ENCODE results near the gene BICDL2.

The BICDL2 gene

DNA sequence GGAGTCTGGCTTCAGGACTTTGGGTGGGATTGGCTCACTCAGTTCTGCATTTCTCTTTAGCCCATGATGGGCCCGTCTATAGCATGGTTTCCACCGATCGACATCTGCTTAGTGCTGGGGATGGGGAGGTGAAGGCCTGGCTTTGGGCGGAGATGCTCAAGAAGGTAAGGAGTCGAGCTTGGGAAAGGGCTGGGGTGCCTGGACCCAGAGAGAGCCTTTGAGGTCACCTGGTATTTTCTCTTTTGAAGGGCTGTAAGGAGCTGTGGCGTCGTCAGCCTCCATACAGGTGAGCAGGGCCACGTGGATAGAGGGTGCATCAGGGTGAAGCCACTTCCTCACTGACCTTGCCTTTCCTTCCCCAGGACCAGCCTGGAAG lies 10.8 kb downstream of the BICDL2 start:
- H3K4me3 ChIP-seq (ENCODE audit: low read depth, low read length), result no peak overlapping the region

DNA sequence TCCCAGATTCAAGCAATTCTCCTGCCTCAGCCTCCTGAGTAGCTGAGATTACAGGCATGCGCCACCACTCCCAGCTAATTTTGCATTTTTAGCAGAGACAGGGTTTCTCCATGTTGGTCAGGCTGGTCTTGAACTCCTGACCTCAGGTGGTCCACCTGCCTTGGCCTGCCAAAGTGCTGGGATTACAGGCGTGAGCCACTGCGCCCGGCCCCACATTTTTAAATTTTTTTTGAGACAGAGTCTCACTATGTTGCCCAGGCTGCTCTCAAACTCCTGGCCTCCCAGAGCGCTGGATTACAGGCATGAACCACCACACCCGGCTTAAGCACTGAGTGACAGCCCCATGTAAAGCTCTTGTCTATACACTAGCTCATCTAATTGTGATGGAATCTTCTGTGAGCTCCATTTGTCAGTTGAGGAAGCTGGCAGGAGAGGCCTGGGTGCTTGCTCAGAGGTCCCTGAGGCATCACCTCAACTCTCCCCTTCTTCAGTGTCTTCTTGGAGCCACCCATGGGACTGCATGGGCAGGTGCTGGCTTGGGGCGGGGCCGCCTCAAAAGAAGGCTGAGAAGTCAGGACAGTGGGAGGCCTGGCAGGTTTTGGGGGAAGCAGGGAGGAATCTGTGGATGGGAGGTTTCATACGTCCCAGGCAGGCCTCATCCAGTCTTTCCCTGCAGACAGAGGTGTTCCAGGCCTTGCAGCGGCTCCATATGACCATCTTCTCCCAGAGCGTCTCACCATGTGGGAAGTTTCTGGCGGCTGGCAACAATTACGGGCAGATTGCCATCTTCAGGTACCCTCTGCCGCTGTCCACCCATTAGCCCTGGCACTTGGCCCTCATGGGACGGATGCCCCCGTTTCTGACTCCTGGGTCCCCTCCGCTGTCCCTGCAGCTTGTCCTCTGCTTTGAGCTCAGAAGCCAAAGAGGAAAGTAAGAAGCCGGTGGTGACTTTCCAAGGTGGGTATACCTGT lies 11.4 kb downstream of the BICDL2 start:
- H3K4me3 ChIP-seq (ENCODE audit: low read depth, low read length), result no peak overlapping the region

DNA sequence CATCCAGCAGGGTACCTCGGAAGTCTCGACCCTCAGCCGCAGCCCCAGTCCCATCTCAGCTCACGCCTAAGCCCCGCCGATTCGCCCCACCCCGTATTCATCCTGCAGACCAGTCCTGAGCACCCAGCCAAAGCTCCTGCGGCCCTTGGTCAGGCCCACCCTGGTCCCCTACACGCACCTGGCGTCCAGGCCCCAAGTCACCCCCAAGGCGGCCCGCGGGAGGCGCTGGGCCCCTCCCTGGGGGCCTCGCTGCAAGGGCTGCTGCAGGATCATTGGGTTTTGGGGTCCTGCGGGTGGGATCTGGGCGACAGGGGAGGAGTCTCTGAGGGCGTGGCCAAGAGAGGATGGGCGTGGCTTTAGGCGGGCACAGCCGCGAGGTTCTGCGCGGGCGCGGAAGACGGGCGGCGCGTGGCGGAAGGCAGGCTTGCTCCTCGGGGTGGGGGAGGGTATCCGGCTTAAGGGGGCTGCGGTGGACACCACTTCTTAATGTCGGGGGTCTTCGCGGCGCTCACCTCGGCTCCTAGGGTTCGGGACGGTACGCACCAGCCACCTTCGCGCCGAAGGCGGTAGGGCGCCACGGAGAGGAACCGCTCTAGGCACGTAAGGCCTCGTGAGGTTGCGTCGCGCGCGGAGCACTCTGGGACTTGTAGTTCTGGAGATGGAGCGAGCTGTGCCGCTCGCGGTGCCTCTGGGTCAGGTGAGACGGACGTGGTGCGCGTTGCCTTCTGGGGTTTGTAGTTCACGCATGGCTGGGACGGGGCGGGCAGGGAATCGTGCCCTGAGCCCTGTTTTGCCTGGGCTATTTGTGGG lies 12.9 kb downstream of the BICDL2 start, which contains the start of the genes HCFC1R1 and THOC6:
Gene HCFC1R1, minus strand, starts transcription at position 274 of the 810 bp plus-strand sequence. Its CDS starts 1 bp downstream, at position 273.
Gene THOC6, plus strand, starts transcription at position 367 of the 810 bp plus-strand sequence. Its CDS starts 292 bp downstream, at position 659.
- peak within 1 kb of the TSS; percentile 85 for H3K4me3 ChIP-seq (ENCODE audit: low read depth, low read length)

DNA sequence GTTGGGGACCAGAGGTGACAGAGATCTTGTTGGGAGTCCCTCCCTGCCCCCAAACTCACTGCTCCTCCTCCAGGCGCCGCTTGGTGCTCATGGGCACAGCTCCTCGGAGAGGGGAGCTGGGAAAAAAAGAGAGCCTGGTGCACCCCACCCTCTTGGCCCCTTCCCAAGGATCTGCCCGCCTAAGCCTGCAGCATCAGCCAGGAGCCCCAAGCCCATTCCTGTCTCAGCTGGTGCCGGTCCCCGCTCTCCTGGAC lies 13.4 kb downstream of the BICDL2 start:
- peak overlapping the region; percentile 85 for H3K4me3 ChIP-seq (ENCODE audit: low read depth, low read length)

DNA sequence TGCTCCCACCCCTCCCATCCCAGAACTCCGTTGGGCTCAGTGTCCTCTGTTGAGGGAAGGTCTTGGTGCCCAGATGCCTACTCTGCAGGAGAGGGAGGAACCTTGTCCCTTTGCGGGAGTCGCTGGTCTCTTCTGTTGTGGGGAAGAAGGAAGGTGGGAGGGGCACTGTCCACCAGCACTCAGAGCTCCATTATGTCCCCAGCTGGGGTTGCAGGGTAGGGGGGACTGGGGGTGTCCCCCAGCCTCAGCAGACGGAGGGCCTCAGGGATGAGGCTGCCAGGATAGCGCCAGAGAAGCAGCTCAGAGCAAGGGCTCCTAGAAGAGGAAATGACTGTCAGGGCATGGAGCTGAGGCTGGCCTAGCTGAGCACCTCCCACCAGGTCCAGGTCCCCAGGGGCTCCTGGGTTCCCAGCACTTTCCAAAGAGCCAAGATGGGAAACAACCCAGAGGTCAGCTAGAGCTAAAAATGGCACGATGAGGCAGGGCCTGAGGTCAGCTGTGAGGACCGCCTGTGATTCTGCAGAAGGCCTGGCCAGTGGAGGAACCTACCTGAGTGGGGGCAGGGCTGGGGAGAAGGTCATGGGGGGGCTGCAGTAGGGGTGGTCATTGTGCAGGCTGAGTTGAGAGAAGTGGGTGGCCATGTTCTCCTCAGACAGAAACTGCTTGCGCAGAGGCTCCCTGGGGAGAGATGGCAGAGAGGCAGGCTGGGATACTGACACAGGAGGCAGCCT lies 13.9 kb downstream of the BICDL2 start:
- peak overlapping the region; percentile 85 for H3K4me3 ChIP-seq (ENCODE audit: low read depth, low read length)

DNA sequence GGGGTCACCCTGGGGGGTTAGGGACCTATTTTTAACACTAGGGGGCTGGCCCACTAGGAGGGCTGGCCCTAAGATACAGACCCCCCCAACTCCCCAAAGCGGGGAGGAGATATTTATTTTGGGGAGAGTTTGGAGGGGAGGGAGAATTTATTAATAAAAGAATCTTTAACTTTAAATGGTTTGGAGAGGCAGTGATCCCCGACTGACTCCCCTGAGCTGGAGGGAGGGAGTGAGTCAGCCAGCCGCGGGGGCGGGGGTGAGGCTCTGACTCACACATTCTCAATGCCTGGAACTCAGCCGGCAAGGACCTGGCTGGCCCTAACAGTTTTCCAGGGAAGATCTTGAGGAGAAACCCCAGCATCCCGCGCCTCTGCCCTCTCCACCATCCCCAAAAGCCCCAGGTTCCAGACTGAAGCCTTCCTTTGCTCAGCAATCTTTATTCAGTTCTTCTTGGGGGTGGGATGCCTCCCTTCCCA lies 14.5 kb downstream of the BICDL2 start:
- H3K4me3 ChIP-seq (ENCODE audit: low read depth, low read length), result peak overlapping the region; percentile 85

DNA sequence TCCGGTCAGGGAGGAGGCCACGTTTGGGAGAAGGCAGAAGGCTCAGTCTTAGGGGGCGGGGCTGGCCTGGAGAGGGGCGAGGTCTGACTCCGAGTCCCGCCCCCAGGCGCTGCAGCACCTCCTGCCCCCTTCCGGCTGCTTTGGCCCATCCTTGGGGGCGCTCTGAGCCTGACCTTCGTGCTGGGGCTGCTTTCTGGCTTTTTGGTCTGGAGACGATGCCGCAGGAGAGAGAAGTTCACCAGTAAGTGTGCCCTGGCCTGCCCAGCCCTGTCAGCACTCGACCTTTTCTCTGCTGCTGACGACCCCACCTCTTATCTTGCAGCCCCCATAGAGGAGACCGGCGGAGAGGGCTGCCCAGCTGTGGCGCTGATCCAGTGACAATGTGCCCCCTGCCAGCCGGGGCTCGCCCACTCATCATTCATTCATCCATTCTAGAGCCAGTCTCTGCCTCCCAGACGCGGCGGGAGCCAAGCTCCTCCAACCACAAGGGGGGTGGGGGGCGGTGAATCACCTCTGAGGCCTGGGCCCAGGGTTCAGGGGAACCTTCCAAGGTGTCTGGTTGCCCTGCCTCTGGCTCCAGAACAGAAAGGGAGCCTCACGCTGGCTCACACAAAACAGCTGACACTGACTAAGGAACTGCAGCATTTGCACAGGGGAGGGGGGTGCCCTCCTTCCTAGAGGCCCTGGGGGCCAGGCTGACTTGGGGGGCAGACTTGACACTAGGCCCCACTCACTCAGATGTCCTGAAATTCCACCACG lies 15.1 kb downstream of the BICDL2 start:
- H3K4me3 ChIP-seq (ENCODE audit: low read depth, low read length), result peak overlapping the region; percentile 85

DNA sequence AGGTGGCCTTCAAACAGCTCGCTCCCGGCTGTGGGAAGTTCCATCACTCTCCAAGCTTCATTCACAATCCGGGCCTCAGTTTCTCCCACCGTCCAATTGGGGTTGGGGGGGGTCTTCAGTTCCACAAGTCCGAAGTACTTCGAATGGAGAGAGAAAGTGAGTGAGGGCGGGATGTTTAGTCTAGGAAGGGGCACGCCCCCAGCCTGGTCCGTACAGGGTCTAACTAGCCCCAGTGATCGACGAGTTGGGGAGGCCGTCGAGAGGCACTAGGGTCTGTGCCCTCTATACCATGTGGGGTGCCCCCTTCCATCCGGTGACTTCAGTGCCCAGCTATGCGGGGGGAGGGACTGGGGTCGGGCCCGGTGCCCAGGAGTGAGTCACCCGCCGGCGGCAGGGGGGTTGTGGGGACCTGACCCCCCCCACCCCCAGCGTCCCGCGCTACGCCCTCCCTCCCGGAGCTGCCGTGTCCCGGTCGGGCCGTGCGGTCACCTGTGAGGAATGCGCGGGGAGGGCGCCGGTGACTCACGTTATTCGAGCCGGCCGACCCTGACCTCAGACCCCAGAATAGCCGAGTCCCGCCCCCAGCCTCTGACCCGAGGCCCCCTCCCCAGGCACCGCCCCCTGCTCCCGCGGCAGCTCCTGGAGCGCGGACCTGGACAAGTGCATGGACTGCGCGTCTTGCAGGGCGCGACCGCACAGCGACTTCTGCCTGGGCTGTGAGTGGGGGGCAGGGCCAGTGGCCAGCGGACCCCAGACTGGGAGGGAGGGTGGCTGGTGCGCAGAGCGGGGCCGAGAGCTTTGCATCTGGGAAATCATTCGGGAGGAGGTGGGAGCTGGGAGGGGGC lies 15.9 kb downstream of the BICDL2 start:
- peak overlapping the region; percentile 85 for H3K4me3 ChIP-seq (ENCODE audit: low read depth, low read length)

DNA sequence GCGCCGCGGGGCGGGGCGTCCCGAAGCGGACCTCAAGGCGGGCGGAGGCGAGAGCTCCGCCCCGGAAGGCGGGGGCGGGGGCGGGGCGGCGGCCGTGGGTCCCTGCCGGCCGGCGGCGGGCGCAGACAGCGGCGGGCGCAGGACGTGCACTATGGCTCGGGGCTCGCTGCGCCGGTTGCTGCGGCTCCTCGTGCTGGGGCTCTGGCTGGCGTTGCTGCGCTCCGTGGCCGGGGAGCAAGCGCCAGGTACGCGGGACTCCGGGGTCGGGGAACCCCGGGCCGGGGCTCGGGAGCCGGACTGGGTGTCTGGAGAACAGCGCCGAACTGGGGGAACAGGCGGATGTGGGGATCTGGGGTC lies 16.5 kb downstream of the BICDL2 start, which contains the start of gene TNFRSF12A:
Gene TNFRSF12A, plus strand, starts transcription at position 122 of the 357 bp plus-strand sequence. Its CDS starts 30 bp downstream, at position 152.
- peak within 1 kb of the TSS; percentile 85 for H3K4me3 ChIP-seq (ENCODE audit: low read depth, low read length)

DNA sequence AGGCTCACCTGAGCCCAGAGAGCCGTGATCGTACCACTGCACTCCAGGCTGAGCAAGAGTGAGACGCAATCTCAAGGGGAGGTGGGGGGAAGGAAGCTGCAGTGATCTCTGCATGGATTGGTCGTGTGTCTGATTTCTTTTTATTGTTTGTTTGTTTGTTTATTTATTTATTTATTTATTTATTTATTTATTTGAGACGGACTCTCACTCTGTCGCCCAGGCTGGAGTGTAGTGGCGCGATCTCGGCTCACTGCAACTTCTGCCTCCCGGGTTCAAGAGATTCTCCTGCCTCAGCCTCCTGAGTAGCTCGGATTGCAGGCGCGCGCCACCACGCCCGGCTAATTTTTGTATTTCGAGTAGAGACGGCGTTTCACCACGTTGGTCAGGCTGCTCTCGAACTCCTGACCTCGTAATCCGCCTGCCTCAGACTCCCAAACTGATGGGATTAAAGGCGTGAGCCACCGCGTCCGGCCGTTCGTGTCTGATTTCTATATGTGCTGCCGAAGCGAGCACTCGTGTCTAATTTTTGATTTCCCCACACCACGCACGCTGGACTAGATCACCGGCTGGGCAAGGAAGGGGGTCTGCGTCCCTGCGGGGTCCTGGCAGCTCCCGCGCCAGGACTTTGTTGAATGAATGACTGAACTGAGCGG lies 17.0 kb downstream of the BICDL2 start:
- H3K4me3 ChIP-seq (ENCODE audit: low read depth, low read length), result peak overlapping the region; percentile 28

DNA sequence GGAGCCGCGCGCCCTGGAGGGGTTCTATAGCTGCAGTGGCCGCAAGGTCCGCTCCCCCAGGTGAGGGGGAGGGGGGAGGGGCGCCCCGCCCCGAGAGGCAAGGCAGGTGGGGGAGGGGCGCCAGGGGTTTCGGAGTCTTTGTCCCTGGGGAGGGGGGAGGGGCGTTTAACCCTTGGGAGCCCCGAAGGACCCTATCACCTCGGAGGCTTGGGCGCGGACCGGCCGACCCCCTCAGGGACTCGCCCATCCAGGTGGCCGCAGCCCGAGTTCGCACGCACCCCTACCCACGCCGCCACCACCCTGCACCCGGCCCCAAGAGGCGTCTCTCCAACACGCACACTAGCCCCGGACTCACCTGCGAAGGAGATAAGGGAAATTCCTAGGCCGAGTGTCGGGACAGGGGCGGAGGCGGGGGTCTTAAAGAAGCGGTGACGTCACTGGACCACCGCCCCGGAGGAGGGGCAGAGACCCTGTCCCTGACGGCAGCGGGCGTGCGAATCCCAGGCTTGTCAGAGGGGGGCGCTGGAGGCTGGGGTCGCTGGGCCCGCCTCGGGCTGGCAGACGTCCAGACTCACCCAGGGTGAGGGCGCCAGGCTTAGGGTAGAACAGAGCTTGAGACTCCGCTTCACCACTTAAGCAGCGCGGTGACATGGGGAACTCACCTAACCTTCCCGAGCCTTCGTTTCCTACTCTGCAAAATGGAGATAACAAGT lies 18.8 kb downstream of the BICDL2 start, which contains the start of gene CLDN6:
Gene CLDN6, minus strand, starts transcription at position 390 of the 713 bp plus-strand sequence. CDS start 2,162 bp downstream, outside the sequence.
- peak within 1 kb of the TSS; percentile 93 for H3K4me3 ChIP-seq (ENCODE audit: low read depth, low read length)

DNA sequence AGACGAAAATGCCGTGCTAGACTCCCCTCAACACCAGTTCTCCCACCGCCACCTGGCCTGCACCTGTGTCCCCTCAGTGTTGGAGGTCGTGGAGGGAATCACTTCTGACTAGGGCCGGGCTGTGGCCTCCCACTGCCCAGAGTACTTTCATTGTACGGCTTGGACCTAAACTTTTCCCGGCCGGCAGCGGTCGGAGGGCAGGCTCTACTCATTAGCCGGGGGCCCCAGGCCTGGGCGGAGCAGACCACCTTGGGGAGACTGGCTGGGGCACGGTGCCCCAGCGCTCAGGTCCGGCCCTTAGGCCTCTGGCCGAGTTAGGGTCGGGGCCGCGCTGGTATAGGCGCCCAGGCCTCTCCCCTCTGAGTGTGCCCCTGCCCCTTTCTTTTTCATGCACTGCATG lies 19.4 kb downstream of the BICDL2 start:
- H3K4me3 ChIP-seq (ENCODE audit: low read depth, low read length), result peak overlapping the region; percentile 93

DNA sequence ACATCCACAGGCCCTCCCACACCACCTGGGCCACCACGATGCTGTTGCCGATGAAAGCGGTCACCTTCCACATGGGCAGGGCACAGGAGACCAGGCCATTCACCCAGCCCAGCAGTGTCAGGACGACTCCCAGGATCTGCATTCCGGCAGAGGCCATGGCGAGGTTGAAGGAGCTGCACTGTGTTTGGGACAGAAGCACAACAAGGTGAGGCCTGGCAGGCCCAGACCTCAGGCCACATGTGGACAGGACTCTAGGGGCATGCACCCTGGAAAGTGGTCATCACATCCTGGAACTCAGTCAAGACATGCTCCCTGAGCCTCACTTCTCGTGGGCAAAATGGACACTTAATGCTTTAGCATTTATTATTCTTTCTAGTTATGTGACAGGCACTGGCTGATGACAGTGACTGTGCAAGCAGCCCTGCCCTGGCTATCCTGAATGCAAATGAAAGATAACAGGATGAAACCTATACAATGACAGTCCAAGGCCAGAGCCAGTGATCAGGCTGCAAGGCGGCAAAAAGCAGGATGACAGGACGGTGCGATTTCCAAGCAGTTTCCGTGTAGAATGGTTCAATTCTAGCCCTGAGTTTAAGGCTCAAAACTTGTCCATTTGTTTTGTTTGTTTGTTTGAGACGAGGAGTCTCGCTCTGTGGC lies 20.8 kb downstream of the BICDL2 start:
- H3K4me3 ChIP-seq (ENCODE audit: low read depth, low read length), result no peak overlapping the region

DNA sequence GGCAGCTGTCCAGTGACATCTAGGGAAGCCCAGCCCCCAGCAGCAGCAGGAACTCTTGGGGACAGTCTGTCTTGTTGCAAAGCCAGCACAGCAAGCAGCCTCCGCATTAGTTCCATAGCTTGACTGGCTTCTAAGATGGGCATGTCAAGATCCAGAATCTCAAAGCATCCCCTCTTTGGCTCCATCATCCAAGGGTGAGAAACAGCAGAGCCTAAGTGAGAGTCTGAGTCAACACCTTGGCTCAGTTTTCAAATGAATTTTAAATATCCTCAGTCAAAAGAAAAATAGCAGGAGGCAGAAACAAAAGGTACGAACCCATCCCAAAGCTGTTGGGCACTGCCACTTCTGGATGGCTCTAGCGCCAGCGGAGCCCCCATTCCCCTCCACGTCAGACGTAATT lies 21.8 kb downstream of the BICDL2 start:
- H3K4me3 ChIP-seq (ENCODE audit: low read depth, low read length), result no peak overlapping the region

DNA sequence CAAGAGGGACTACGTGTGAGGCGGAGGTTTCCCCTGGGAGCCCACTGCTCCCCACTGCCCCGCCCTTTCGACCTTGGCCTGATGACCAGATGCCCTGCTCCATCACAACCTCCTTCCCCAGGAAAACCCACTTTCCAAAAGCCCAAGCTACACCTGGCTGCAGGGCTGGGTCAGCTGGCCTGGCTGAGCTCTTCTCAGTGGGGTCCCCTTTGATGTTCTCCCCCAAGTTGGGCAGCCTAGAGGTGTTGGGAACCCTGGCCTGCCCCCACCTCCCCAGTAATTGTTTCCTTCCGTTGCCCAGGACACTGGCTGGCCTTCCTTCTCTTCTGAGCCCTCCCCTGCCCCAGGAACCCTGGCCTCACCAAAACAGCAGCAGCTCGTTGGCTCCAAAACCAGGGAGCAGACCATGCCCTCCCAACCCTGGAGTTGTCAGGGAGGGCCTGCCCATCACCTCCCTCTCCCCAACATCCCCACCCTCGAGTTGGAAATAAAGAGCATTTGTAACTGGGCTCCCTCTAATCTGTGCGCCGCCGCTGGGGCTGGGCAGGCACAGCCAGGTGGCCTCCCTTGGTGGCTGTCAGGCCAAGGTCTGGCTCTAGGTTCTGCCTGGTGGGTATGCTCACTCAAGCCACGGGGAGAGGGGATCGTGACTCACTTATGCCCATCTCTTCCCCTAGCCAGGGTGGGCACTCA lies 22.6 kb downstream of the BICDL2 start:
- H3K4me3 ChIP-seq (ENCODE audit: low read depth, low read length), result no peak overlapping the region

DNA sequence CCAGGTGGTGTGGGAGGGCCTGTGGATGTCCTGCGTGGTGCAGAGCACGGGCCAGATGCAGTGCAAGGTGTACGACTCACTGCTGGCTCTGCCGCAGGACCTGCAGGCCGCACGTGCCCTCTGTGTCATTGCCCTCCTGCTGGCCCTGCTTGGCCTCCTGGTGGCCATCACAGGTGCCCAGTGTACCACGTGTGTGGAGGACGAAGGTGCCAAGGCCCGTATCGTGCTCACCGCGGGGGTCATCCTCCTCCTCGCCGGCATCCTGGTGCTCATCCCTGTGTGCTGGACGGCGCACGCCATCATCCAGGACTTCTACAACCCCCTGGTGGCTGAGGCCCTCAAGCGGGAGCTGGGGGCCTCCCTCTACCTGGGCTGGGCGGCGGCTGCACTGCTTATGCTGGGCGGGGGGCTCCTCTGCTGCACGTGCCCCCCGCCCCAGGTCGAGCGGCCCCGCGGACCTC lies 23.2 kb downstream of the BICDL2 start:
- no peak overlapping the region for H3K4me3 ChIP-seq (ENCODE audit: low read depth, low read length)

All from iPS-11a (cell line).